ENCODE data around the gene CDC16. TPM values are rescaled to one million over a fixed set of nuclear protein-coding genes. Genes with fewer than 3 reads are reported as not detected.
A peak's percentile ranks its signal among the peaks of the same experiment; 100 is the strongest.

The CDC16 gene
- total and polyA plus RNA-seq, 2 of the 8 experiments (the other 6 are each of a cell fraction or from before 2014, with no cell fraction given) = 42.5 to 83.4 TPM

- Histone ChIP-seq H4K8ac (ENCODE audit: extremely low read depth, insufficient read depth, low read length) (no peak overlapping the region), H3K27ac (ENCODE audit: low read depth, low read length) (no peak overlapping the region), H3K18ac (ENCODE audit: extremely low read depth, low read length) (no peak overlapping the region), H3K4me2 (ENCODE audit: insufficient read depth in 1 of 2, low read depth in 2 of 2, low read length in 2 of 2) (no peak overlapping the region), H2AK5ac (ENCODE audit: low read depth, low read length) (no peak overlapping the region), H3K14ac (ENCODE audit: insufficient read length) (no peak overlapping the region), H3K27me3 (replicated peaks in 1 of 4; ENCODE audit: control insufficient read depth in 3 of 4, extremely low read depth in 1 of 4, insufficient read depth in 3 of 4, low read length in 3 of 4) (no peaks in the 10 kb centered on the region), H3K79me1 (ENCODE audit: low read depth, low read length) (no peaks in the 10 kb centered on the region), H2BK120ac (replicated peaks; ENCODE audit: low read depth, low read length) (no peak overlapping the region), H3K4ac (replicated peaks; ENCODE audit: insufficient read length, low read depth, low read length) (no peak overlapping the region), H3K23ac (ENCODE audit: insufficient read length) (no peak overlapping the region), H2AFZ (ENCODE audit: low read length) (no peak overlapping the region), H4K5ac (ENCODE audit: insufficient read length, low read depth, low read length) (no peak overlapping the region), H3K36me3 (ENCODE audit: control insufficient read depth in 2 of 4, insufficient read depth in 4 of 4, low read length in 3 of 4) (no peaks in the 10 kb centered on the region), H3K4me1 (replicated peaks in 1 of 4; ENCODE audit: control insufficient read depth in 3 of 4, insufficient read depth in 4 of 4, low read length in 3 of 4) (no peaks in the 10 kb centered on the region), H3K9me3 (ENCODE audit: insufficient read depth in 2 of 2, low read depth in 1 of 2, low read length in 1 of 2) (peaks cover 0 to 4% of the 10 kb centered on the region in 2 experiments; a peak in 1 of 4 replicates), H3K79me2 (ENCODE audit: control insufficient read depth in 1 of 2, insufficient read depth in 2 of 2, low read length in 2 of 2) (no peaks in the 10 kb centered on the region), H3K9ac (replicated peaks in 1 of 4; ENCODE audit: extremely low read depth in 1 of 4, low read depth in 3 of 4, low read length in 3 of 4) (no peak overlapping the region), H2BK15ac (ENCODE audit: low read length) (no peak overlapping the region), H3K23me2 (ENCODE audit: low read depth, low read length) (no peaks in the 10 kb centered on the region; the same call in 1 of the 2 replicates), H4K91ac (replicated peaks; ENCODE audit: insufficient read length, low read length) (peak overlapping the region; percentile 55), H2BK5ac (ENCODE audit: low read depth, low read length) (no peak overlapping the region), H3K56ac (replicated peaks; ENCODE audit: insufficient read length, low read depth, low read length) (no peak overlapping the region), H2BK12ac (ENCODE audit: low read depth, low read length) (no peak overlapping the region), H2BK20ac (ENCODE audit: low read length) (no peak overlapping the region), H4K20me1 (replicated peaks in 1 of 2; ENCODE audit: control insufficient read depth in 1 of 2, insufficient read depth in 2 of 2, low read length in 2 of 2) (no peaks in the 10 kb centered on the region), H3K4me3 (ENCODE audit: extremely low read depth in 1 of 4, insufficient read depth in 2 of 4, low read depth in 3 of 4, low read length in 4 of 4) (no peak overlapping the region)
- TF ChIP-seq TAF1 (IDR thresholded peaks at IDR 0.05; ENCODE audit: low read depth, low read length) = no peak
- TF ChIP-seq FOSL1 (IDR thresholded peaks at IDR 0.05; ENCODE audit: insufficient read depth, low read depth, low read length) = no peak
- TF ChIP-seq CEBPB (IDR thresholded peaks at IDR 0.05; ENCODE audit: low read depth, low read length) = no peak
- TF ChIP-seq SRF (IDR thresholded peaks at IDR 0.05; ENCODE audit: low read depth, low read length) = no peak
- WGBS, 2 experiments (ENCODE audit: extremely low coverage in 1 of 2, insufficient coverage in 1 of 2, insufficient read length in 1 of 2, insufficient replicate concordance in 2 of 2, low coverage in 1 of 2, low lambda C conversion rate in 2 of 2, missing lambda C conversion rate in 1 of 2) = 91% methylated on average over 5 of the region's 5 CpGs; no CpG with 5 or more reads in 1 of the 2 experiments
- no peak for DNase-seq (ENCODE audit: low read depth in 1 of 2, low spot score in 2 of 2)
- POLR2A ChIA-PET (ENCODE audit: partially characterized antibody) = no interaction called here
- no peak for FAIRE-seq
- CTCF ChIA-PET (ENCODE audit: partially characterized antibody) = no interaction called here
Measured at GRCh38 chr13:114194853-114195252, 39.8 kb upstream of the CDC16 start.
